T1000 (cell line): ENCODE measurements around the gene ANKRD11.
"Not testable (repeated sequence)": the region's sequence is repeated elsewhere in the genome, so short reads cannot be mapped to it uniquely, and the experiment has no call there.

ENCODE experiments used
- DNase-seq: peaks from one replicate; lab custom pipeline; 2025; ENCODE audit warnings: mixed read lengths; lab: John Stamatoyannopoulos, UW

Gene ANKRD11

DNA sequence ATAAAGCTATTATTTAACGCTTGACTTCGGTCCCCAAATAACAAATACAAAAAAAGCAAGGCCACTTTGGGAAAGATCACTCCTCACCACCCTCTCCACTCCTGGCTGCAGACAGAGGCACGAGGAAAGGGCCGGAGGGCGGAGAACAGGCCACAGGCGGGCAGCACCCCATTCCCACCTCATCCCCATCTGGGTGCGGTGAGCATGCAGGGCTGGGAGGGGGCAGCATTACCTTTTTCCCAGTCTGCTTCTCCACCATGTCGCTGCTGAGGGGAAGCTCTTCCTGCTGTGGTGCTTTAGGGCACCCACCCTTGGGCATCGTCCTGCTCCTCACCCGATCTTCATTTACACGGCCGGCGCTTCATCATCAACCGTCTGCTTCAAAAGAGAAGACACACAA lies 173.7 kb downstream of the ANKRD11 start:
- DNase-seq = no peak

DNA sequence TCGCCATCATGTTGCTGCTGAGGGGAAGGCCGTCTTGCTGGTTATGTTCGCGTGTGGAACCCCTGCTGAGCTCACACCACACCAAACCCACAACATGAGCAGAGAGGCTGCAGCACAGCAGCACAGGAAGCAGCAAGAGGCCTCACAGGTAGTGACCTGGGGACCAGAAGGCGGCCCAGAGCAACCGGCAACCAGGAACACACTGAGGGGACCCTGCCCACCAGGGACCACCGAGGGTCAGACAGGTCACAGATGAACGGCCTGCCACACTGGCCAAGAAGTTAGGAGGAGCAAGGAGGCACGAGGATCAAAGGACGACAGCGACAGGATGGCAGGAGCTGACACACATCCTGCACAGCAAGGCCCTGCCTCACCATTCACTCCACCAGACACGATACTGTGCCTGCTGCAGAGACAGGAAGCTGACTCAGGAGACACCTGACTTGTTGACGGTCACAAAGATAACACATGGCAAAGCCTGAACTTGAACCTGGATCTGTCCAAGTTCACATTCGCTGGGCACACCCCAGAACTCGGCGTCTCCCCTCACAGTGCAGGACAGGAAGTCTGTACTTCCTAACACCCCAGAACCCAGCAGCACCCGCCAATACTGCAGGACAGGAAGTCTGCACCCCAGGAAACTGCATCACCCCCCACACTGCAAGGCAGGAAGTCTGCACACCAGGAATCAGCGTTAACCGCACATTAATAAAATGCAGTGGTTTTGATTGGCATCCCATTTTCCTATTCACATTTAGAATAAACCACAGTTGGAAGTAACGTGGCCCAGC lies 174.4 kb downstream of the ANKRD11 start:
- DNase-seq = no peak

- DNase-seq = no peak
Observed at GRCh38 chr16:89315271-89315670, 175.1 kb downstream of the ANKRD11 start.

DNA sequence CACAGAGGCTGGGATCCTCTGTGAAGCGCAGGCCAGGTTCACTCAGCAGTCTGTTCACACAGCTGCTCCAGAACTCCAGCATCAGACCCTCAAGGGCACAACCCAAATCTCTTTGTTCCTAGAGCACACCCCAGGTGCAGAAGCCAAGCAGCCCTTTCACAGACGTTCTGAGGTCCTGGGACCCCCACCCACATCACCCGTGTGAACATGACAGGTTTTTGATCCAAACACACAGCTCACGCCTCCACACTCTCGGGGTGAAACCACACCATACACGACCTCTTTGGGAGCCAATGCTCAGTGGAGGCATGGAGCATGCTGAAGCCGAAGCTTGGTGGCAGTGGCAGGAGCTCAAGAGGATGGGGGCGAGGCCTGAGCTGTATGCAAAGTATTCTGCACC lies 175.5 kb downstream of the ANKRD11 start:
- DNase-seq = no peak

DNA sequence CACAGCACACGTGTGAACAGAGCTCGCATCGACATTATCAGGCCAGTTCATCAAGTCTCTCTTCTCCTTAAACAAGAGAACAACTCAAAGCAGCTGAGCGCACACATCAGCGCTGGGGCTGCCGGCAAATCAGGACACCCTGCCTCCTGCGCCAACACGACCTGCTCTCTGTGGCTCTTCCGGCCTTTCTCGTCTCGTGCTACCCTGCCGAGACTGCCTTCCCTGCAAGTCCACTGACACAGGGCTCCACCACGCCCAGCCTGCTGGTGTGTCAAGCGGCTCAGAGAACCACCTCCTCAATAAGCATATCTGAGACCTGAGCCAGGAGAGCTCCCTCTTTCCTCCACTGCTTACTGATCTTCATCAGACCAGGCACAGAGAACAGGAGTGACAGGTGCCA lies 176.0 kb downstream of the ANKRD11 start:
- no peak for DNase-seq

DNA sequence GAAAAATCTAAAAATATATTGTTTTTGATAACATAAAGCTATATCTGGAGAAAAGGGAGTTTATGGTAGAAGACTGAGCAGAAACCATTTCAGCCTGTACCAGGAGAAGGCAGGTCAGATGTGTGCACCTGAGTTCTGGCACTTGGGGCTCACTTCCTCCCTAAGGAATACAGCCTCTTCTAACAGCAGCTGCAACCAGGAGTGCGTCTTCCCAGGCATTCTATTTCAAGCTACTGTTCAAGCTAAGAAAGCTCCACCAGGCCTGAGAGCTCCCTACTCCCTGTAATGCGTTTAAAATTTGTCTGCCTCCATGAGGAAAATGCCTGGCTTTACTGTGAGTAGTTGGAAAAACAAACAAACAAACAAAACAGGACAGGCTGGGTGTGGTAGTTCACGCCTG lies 176.8 kb downstream of the ANKRD11 start:
- no peak for DNase-seq

- no peak for DNase-seq
Observed at GRCh38 chr16:89312598-89313299, 177.6 kb downstream of the ANKRD11 start.

- no peak for DNase-seq
Observed at GRCh38 chr16:89312194-89312593, 178.2 kb downstream of the ANKRD11 start.

- no peak for DNase-seq
Observed at GRCh38 chr16:89311636-89312035, 178.7 kb downstream of the ANKRD11 start.

GRCh38 chr16:89309438-89310122 lies 180.8 kb downstream of the ANKRD11 start:
- DNase-seq = no peak

GRCh38 chr16:89308391-89309333 lies 181.7 kb downstream of the ANKRD11 start:
- no peak for DNase-seq

- DNase-seq = no peak
Observed at GRCh38 chr16:89307421-89307805, 182.9 kb downstream of the ANKRD11 start.

- DNase-seq = not testable (repeated sequence)
Observed at GRCh38 chr16:89306457-89307420, 183.6 kb downstream of the ANKRD11 start.

DNA sequence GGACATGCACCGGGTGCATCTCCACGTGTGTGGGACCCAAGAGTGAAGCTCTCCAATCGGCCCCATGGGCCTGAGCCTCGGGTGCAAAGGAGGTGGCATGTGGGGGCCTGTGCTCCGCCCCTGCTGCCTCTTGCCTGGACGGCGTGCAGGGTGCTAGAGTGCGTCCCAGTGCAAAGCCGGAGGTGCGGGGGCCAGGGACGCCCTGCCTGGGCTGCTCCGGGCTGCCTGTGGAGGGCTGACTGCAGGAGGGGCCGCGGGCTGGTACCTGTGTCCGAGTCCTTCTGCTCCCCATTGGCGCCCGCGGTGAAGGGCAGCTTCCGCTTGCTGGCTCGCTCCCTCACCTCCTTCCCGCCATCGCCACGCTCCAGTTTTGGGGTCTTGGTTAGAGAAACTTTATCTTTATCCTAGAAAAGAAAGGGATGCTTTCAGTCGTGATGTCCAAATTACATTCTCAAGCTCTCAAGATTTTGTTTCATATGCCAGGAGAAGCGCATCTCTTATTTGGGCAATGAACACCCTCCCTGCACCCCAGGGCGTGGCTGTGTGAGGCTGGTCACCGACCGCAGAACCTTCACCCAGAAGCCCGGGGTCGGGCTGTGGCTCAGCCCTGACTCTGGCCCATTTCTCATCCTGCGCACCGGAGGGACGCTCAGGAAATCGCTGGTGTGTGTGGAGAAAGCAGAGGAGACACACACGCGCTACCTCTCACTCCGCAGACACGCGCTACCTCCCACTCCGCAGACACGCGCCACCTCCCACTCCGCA lies 185.2 kb downstream of the ANKRD11 start:
- DNase-seq = no peak

GRCh38 chr16:89304181-89304851 lies 186.0 kb downstream of the ANKRD11 start:
- no peak for DNase-seq

GRCh38 chr16:89303617-89304016 lies 186.7 kb downstream of the ANKRD11 start:
- DNase-seq = no peak

- no peak for DNase-seq
Observed at GRCh38 chr16:89300976-89301360, 189.4 kb downstream of the ANKRD11 start.

DNA sequence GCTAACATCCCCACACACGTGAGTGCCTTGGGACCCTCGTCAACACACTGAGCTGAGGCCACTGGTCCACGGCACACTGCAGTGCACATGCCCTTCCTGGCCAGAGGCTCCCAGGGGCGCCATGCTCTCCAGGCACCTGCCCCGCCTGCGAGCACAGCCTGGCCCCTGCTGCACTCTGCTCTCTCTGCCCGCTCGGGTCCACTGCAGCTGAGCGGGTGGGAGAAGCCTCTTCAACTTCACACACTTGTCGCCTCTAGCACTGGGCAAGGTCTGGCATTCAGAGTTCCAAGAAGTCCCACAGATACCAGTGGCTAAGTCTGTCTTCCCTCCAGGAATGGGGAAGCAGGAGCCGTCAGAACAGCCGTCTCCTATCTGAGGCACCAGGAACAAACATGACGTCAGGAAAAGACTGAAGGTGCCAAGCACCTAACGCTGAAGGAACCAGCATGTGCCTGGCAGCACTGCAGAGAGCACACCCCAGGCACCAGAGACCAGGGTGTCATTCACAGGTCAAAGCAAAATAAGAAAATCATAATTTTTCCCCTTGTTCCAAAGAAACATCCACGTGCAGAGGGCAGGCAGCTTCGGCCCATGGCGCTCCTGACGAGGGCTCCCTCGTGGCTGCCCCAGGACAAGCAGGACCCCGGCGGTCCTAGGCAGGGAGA lies 189.9 kb downstream of the ANKRD11 start:
- DNase-seq = no peak
